ENCODE results near the gene SOX9. TPM values are rescaled to one million over a fixed set of nuclear protein-coding genes. Genes with fewer than 3 reads are reported as not detected.

SOX9 gene
- total and polyA plus RNA-seq, 2 of the 8 experiments (the other 6 are each of a cell fraction or from before 2014, with no cell fraction given) = 1.9 to 4.9 TPM

DNA sequence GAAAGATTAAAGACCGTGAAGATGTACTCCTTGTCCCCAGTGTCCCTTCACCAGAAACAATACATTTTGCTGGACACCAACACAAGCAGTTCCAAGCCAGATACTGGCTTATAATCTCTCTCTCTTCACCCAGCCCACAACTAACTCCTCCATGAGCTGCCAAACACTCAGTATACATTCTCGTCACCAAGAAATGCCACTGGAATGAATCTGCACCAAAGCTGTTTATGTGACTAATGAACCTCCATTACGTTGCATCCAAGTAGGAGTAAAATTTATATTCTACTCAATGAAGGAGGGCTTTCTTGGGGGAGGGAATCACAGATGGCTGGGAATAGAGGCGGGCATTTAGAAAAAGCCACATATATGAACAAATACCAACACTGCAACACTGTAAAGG lies 20.9 kb upstream of the SOX9 start (continued):
- TF ChIP-seq, protein P1, sequence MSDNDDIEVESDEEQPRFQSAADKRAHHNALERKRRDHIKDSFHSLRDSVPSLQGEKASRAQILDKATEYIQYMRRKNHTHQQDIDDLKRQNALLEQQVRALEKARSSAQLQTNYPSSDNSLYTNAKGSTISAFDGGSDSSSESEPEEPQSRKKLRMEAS (IDR thresholded peaks at IDR 0.05) = no peak
- no peak for TF ChIP-seq EP300 (IDR thresholded peaks at IDR 0.05; ENCODE audit: borderline replicate concordance in 1 of 2, low read depth in 2 of 2, low read length in 2 of 2)
